ENCODE measurements around the gene LRCH1. TPM values are rescaled to one million over a fixed set of nuclear protein-coding genes. Genes with fewer than 3 reads are reported as not detected.
A peak's percentile ranks its signal among the peaks of the same experiment; 100 is the strongest.

The LRCH1 gene
- total and polyA plus RNA-seq, 2 experiments from 2014 or later, result 3.9 to 9.2 TPM

DNA sequence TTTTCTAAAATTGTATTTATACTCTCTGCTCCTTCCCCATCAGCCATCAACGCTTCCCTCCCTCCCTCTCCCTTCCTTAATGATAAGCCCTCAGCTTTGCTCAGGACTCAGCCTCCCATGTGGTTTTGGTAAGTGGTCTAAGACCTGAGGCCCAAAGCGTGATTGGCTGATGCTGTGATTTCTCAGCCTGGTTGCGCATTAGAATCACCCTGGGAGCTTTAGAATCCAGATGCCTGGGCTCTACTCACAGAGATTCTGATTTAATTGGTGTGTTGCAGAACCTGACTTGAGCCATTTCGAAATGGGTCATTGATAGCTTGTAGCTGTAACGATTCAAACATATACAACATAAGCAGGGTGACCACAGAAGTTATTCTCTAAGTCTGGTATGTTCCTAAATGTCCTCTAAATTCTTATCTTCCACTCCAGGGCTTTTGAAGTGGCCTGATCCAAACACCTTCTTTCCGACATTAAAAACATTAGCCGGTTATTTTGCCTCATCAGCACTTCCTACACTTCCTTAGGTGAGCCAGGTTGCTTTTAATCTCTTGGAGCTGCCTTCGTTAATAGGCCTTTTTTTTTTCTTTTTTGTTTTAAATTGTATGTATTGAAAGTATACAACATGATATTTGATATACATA is 60.6 kb downstream of the LRCH1 start:
- no peaks in the 10 kb centered on the region for H3K27me3 Mint-ChIP-seq (ENCODE audit: insufficient read depth, low read depth, poor library complexity)
- DNase-seq (ENCODE audit: low spot score) (peak; percentile 69), ATAC-seq (peak; percentile 58)
- Histone ChIP-seq H3K79me2 (replicated peaks; ENCODE audit: insufficient read depth) (peaks cover 43% of the 10 kb centered on the region), H3K27me3 (ENCODE audit: insufficient read depth) (no peaks in the 10 kb centered on the region), H2AFZ (no peak overlapping the region), H4K20me1 (replicated peaks; ENCODE audit: insufficient read depth) (0 out of 2 replicates have a peak, but pooled peaks cover 4% of the 10 kb centered on the region), H3F3A (replicated peaks; ENCODE audit: low read depth) (no peaks in the 10 kb centered on the region), H3K4me1 (ENCODE audit: insufficient read depth) (peaks cover 10% of the 10 kb centered on the region; the same call in 1 of the 2 replicates), H3K9me2 (ENCODE audit: insufficient read depth) (no peaks in the 10 kb centered on the region), H3K4me3 (no peak overlapping the region), H3K4me2 (no peak overlapping the region), H3K27ac (ENCODE audit: low read depth) (no peak overlapping the region), H3K36me3 (ENCODE audit: insufficient read depth) (no peaks in the 10 kb centered on the region)
- no peaks in the 10 kb centered on the region for H3K9me3 Mint-ChIP-seq
- H3K4me3 Mint-ChIP-seq, result no peak overlapping the region
- TF ChIP-seq, protein P1, sequence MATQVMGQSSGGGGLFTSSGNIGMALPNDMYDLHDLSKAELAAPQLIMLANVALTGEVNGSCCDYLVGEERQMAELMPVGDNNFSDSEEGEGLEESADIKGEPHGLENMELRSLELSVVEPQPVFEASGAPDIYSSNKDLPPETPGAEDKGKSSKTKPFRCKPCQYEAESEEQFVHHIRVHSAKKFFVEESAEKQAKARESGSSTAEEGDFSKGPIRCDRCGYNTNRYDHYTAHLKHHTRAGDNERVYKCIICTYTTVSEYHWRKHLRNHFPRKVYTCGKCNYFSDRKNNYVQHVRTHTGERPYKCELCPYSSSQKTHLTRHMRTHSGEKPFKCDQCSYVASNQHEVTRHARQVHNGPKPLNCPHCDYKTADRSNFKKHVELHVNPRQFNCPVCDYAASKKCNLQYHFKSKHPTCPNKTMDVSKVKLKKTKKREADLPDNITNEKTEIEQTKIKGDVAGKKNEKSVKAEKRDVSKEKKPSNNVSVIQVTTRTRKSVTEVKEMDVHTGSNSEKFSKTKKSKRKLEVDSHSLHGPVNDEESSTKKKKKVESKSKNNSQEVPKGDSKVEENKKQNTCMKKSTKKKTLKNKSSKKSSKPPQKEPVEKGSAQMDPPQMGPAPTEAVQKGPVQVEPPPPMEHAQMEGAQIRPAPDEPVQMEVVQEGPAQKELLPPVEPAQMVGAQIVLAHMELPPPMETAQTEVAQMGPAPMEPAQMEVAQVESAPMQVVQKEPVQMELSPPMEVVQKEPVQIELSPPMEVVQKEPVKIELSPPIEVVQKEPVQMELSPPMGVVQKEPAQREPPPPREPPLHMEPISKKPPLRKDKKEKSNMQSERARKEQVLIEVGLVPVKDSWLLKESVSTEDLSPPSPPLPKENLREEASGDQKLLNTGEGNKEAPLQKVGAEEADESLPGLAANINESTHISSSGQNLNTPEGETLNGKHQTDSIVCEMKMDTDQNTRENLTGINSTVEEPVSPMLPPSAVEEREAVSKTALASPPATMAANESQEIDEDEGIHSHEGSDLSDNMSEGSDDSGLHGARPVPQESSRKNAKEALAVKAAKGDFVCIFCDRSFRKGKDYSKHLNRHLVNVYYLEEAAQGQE (IDR thresholded peaks at IDR 0.05; ENCODE audit: unreplicated experiment), result no peak
- no peak for TF ChIP-seq NANOG (IDR thresholded peaks at IDR 0.05; ENCODE audit: borderline replicate concordance)
- TF ChIP-seq, protein P2, sequence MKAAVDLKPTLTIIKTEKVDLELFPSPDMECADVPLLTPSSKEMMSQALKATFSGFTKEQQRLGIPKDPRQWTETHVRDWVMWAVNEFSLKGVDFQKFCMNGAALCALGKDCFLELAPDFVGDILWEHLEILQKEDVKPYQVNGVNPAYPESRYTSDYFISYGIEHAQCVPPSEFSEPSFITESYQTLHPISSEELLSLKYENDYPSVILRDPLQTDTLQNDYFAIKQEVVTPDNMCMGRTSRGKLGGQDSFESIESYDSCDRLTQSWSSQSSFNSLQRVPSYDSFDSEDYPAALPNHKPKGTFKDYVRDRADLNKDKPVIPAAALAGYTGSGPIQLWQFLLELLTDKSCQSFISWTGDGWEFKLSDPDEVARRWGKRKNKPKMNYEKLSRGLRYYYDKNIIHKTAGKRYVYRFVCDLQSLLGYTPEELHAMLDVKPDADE (IDR thresholded peaks at IDR 0.05), result no peak
- TF ChIP-seq ZNF114 (CRISPR knock-in tag; IDR thresholded peaks at IDR 0.05), result no peak
- no peak for TF ChIP-seq CREB1 (CRISPR knock-in tag; IDR thresholded peaks at IDR 0.05; ENCODE audit: low read depth)
- peaks cover 40% of the 10 kb centered on the region for H3K4me1 Mint-ChIP-seq
- no peak overlapping the region for H3K27ac Mint-ChIP-seq
- H3K36me3 Mint-ChIP-seq (ENCODE audit: low read depth), result no peaks in the 10 kb centered on the region

DNA sequence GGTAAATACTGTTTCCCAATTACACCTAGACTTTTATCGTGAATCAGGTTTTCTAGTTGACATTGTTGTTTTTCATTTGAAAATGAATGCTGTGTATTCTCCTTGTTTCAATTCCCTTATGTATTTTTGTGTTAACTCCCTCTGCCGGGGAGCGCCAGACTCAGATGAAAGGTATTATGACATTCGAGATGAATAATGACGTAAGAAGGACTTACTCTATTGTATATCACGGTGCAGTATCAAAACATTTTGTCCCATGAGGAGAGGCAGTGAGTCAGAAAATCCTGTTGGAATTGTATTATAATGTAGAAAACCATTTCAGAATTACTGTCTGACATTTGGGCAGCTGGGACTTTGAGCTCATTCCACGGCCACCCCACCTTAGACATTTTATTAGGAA is 61.6 kb downstream of the LRCH1 start:
- Histone ChIP-seq H3F3A (replicated peaks; ENCODE audit: low read depth) (no peaks in the 10 kb centered on the region), H3K36me3 (ENCODE audit: insufficient read depth) (no peaks in the 10 kb centered on the region), H3K27ac (ENCODE audit: low read depth) (no peak overlapping the region), H3K4me1 (ENCODE audit: insufficient read depth) (peaks cover 9% of the 10 kb centered on the region; the same call in 1 of the 2 replicates), H3K4me3 (no peak overlapping the region), H2AFZ (no peak overlapping the region), H3K4me2 (no peak overlapping the region), H3K79me2 (replicated peaks; ENCODE audit: insufficient read depth) (peaks cover 36% of the 10 kb centered on the region), H3K27me3 (ENCODE audit: insufficient read depth) (no peaks in the 10 kb centered on the region), H4K20me1 (replicated peaks; ENCODE audit: insufficient read depth) (0 out of 2 replicates have a peak, but pooled peaks cover 4% of the 10 kb centered on the region), H3K9me2 (ENCODE audit: insufficient read depth) (no peaks in the 10 kb centered on the region)
- peaks cover 45% of the 10 kb centered on the region for H3K4me1 Mint-ChIP-seq
- H3K9me3 Mint-ChIP-seq, result no peaks in the 10 kb centered on the region
- H3K4me3 Mint-ChIP-seq, result no peak overlapping the region
- no peak for ATAC-seq
- H3K27me3 Mint-ChIP-seq (ENCODE audit: insufficient read depth, low read depth, poor library complexity), result peaks cover 2% of the 10 kb centered on the region
- DNase-seq (ENCODE audit: low spot score), result no peak
- no peak overlapping the region for H3K27ac Mint-ChIP-seq
- H3K36me3 Mint-ChIP-seq (ENCODE audit: low read depth), result no peaks in the 10 kb centered on the region
- TF ChIP-seq, protein P1 (IDR thresholded peaks at IDR 0.05; ENCODE audit: unreplicated experiment), result no peak
- TF ChIP-seq ZNF331 (CRISPR knock-in tag; IDR thresholded peaks at IDR 0.05; ENCODE audit: low read depth) (no peak), CREB1 (CRISPR knock-in tag; IDR thresholded peaks at IDR 0.05; ENCODE audit: low read depth) (no peak), POLR2AphosphoS5 (IDR thresholded peaks at IDR 0.05; ENCODE audit: low read depth) (no peak), STAT1 (IDR thresholded peaks at IDR 0.05; ENCODE audit: unreplicated experiment) (no peak), NANOG (IDR thresholded peaks at IDR 0.05; ENCODE audit: borderline replicate concordance) (no peak)
- TF ChIP-seq, protein P3, sequence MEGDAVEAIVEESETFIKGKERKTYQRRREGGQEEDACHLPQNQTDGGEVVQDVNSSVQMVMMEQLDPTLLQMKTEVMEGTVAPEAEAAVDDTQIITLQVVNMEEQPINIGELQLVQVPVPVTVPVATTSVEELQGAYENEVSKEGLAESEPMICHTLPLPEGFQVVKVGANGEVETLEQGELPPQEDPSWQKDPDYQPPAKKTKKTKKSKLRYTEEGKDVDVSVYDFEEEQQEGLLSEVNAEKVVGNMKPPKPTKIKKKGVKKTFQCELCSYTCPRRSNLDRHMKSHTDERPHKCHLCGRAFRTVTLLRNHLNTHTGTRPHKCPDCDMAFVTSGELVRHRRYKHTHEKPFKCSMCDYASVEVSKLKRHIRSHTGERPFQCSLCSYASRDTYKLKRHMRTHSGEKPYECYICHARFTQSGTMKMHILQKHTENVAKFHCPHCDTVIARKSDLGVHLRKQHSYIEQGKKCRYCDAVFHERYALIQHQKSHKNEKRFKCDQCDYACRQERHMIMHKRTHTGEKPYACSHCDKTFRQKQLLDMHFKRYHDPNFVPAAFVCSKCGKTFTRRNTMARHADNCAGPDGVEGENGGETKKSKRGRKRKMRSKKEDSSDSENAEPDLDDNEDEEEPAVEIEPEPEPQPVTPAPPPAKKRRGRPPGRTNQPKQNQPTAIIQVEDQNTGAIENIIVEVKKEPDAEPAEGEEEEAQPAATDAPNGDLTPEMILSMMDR (conservative IDR thresholded peaks at IDR 0.05; ENCODE audit: low read depth in 2 of 2), result no peak
